ENCODE results near the gene OR52K1.

Gene OR52K1

GRCh38 chr11:4482445-4482844, at the start of gene OR52K1:
Gene OR52K1, plus strand, starts transcription at chr11:4482646. Its CDS starts 6,255 bp downstream, at chr11:4488901.
- no peak for DNase-seq (ENCODE audit: low spot score)
- FAIRE-seq = no peak

- FAIRE-seq (no peak), DNase-seq (ENCODE audit: low spot score) (no peak)
Observed at GRCh38 chr11:4433856-4434255, 48.6 kb upstream of the OR52K1 start.

GRCh38 chr11:4436411-4436810, 46.0 kb upstream of the OR52K1 start:
- DNase-seq (ENCODE audit: low spot score) = no peak
- no peak for FAIRE-seq

GRCh38 chr11:4441515-4441914, 40.9 kb upstream of the OR52K1 start:
- DNase-seq (ENCODE audit: low spot score) = no peak
- FAIRE-seq = no peak

GRCh38 chr11:4443232-4443891, 39.1 kb upstream of the OR52K1 start:
- FAIRE-seq = no peak
- DNase-seq (ENCODE audit: low spot score) = no peak

- DNase-seq (ENCODE audit: low spot score) (no peak), FAIRE-seq (no peak)
Observed at GRCh38 chr11:4448995-4449394, 33.5 kb upstream of the OR52K1 start, which contains the start of gene OR52K2. Gene OR52K2, plus strand, starts transcription at chr11:4449295. Its CDS starts 45 bp downstream, at chr11:4449340.

- DNase-seq (ENCODE audit: low spot score) (no peak), FAIRE-seq (no peak)
Observed at GRCh38 chr11:4453118-4453517, 29.3 kb upstream of the OR52K1 start.

- DNase-seq (ENCODE audit: low spot score) (no peak), FAIRE-seq (no peak)
Observed at GRCh38 chr11:4454021-4454420, 28.4 kb upstream of the OR52K1 start.

GRCh38 chr11:4455419-4455818, 27.0 kb upstream of the OR52K1 start:
- FAIRE-seq = no peak
- no peak for DNase-seq (ENCODE audit: low spot score)

- no peak for FAIRE-seq
- peak; percentile 12 for DNase-seq (ENCODE audit: low spot score)
Observed at GRCh38 chr11:4459500-4459899, 22.9 kb upstream of the OR52K1 start.

GRCh38 chr11:4460151-4460550, 22.3 kb upstream of the OR52K1 start:
- FAIRE-seq (no peak), DNase-seq (ENCODE audit: low spot score) (no peak)

- DNase-seq (ENCODE audit: low spot score) (peak; percentile 24), FAIRE-seq (no peak)
Observed at GRCh38 chr11:4464216-4465159, 18.0 kb upstream of the OR52K1 start.

GRCh38 chr11:4465407-4465806, 17.0 kb upstream of the OR52K1 start:
- FAIRE-seq = no peak
- DNase-seq (ENCODE audit: low spot score) = no peak

GRCh38 chr11:4466131-4466870, 16.1 kb upstream of the OR52K1 start:
- no peak for DNase-seq (ENCODE audit: low spot score)
- no peak for FAIRE-seq

GRCh38 chr11:4466871-4467442, 15.5 kb upstream of the OR52K1 start:
- FAIRE-seq = no peak
- DNase-seq (ENCODE audit: low spot score) = no peak

- DNase-seq (ENCODE audit: low spot score) = no peak
- no peak for FAIRE-seq
Observed at GRCh38 chr11:4467811-4468606, 14.4 kb upstream of the OR52K1 start.

- FAIRE-seq (no peak), DNase-seq (ENCODE audit: low spot score) (no peak)
Observed at GRCh38 chr11:4479644-4480043, 2.8 kb upstream of the OR52K1 start.

GRCh38 chr11:4480577-4481239, 1.7 kb upstream of the OR52K1 start:
- DNase-seq (ENCODE audit: low spot score) (peak; percentile 19), FAIRE-seq (no peak)

- DNase-seq (ENCODE audit: low spot score) (no peak), FAIRE-seq (no peak)
Observed at GRCh38 chr11:4481240-4481582, 1.2 kb upstream of the OR52K1 start.

GRCh38 chr11:4484310-4484709, 1.9 kb downstream of the OR52K1 start:
- FAIRE-seq = no peak
- no peak for DNase-seq (ENCODE audit: low spot score)
